Keratinocyte (primary cell): ENCODE data around the gene TDP2.

Experiments
- EZH2 ChIP-seq: IDR thresholded peaks from one replicate; pipeline ENCODE4 v1.6.1; 2012; ENCODE audit warnings: inconsistent platforms, mild to moderate bottlenecking, low read length, moderate library complexity
- TF ChIP-seq, protein P1 (sequence below), 3 experiments: IDR thresholded peaks in 1 of 3; conservative IDR thresholded peaks in 1 of 3; optimal IDR thresholded peaks in 1 of 3; 2 replicates in 2 of 3; 3 replicates in 1 of 3; pipeline versions ENCODE3 to v1.5.1; 2011; ENCODE audit warnings: low read length in 3 of 3, mild to moderate bottlenecking in 3 of 3, moderate library complexity in 2 of 3, control low read depth in 1 of 3, inconsistent platforms in 1 of 3; ENCODE audit not compliant: insufficient read depth in 2 of 3; ENCODE audit errors: extremely low read depth in 1 of 3

DNA sequence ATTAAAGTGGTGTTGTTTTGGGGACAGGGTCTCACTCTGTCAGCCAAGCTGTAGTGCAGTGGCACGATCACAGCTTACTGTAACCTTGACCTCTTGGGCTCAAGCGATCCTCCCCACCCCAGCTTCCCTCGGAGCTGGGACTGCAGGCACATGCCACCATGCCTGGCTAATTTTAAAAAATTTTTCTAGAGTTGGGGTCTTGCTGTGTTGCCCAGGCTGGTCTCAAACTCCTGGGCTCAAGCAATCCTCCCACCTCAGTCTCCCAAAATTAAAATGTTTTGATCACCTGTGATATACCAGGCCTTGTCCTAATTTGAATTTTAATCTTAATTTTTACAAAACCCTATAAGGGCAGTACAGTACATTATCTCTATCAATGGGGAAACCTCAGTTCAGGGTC lies 25.7 kb upstream of the TDP2 start:
- no peak for TF ChIP-seq EZH2
- TF ChIP-seq, protein P1, sequence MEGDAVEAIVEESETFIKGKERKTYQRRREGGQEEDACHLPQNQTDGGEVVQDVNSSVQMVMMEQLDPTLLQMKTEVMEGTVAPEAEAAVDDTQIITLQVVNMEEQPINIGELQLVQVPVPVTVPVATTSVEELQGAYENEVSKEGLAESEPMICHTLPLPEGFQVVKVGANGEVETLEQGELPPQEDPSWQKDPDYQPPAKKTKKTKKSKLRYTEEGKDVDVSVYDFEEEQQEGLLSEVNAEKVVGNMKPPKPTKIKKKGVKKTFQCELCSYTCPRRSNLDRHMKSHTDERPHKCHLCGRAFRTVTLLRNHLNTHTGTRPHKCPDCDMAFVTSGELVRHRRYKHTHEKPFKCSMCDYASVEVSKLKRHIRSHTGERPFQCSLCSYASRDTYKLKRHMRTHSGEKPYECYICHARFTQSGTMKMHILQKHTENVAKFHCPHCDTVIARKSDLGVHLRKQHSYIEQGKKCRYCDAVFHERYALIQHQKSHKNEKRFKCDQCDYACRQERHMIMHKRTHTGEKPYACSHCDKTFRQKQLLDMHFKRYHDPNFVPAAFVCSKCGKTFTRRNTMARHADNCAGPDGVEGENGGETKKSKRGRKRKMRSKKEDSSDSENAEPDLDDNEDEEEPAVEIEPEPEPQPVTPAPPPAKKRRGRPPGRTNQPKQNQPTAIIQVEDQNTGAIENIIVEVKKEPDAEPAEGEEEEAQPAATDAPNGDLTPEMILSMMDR (optimal IDR thresholded peaks at IDR 0.05 in 1 of 3, IDR thresholded peaks at IDR 0.05 in 1 of 3, conservative IDR thresholded peaks at IDR 0.05 in 1 of 3; ENCODE audit: extremely low read depth in 1 of 3, insufficient read depth in 2 of 3, low read length in 3 of 3): no peak
